Mammary epithelial cell (primary cell): ENCODE data around the gene CRAMP1.

Source experiments
- EZH2 ChIP-seq: IDR thresholded peaks from 2 replicates; pipeline ENCODE4 v1.6.1; 2012; ENCODE audit warnings: low read length, inconsistent platforms, borderline replicate concordance
- TF ChIP-seq, protein P1 (sequence below), 2 donors: IDR thresholded peaks in 1 of 2; conservative IDR thresholded peaks in 1 of 2; 2 replicates each; pipeline ENCODE4 v1.5.1; 2011 to 2012; ENCODE audit warnings: inconsistent platforms in 2 of 2, low read length in 2 of 2, mild to moderate bottlenecking in 2 of 2, control low read depth in 1 of 2, low read depth in 1 of 2; ENCODE audit not compliant: insufficient read depth in 1 of 2; ENCODE audit errors: extremely low read depth in 1 of 2

DNA sequence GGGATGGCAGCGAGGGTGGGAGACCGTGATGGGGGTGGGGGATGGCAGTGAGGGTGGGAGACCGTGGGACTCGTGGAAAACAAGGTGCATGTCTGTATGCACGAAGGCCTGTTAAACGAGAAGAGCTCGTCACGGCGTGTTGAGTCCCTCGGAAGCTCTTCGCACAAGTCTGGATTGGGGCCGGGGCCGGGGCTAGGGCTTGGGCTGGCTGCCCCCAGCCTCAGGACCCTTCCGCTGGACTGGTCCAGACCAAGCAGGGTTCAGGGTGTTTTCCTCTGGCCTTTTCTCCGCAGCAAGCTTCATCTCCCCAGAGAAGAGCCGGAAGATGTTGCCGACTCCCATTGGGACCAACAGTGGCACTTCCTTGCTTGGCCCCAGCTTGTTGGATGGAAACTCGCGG is 58.2 kb downstream of the CRAMP1 start:
- TF ChIP-seq, protein P1, sequence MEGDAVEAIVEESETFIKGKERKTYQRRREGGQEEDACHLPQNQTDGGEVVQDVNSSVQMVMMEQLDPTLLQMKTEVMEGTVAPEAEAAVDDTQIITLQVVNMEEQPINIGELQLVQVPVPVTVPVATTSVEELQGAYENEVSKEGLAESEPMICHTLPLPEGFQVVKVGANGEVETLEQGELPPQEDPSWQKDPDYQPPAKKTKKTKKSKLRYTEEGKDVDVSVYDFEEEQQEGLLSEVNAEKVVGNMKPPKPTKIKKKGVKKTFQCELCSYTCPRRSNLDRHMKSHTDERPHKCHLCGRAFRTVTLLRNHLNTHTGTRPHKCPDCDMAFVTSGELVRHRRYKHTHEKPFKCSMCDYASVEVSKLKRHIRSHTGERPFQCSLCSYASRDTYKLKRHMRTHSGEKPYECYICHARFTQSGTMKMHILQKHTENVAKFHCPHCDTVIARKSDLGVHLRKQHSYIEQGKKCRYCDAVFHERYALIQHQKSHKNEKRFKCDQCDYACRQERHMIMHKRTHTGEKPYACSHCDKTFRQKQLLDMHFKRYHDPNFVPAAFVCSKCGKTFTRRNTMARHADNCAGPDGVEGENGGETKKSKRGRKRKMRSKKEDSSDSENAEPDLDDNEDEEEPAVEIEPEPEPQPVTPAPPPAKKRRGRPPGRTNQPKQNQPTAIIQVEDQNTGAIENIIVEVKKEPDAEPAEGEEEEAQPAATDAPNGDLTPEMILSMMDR (conservative IDR thresholded peaks at IDR 0.05 in 1 of 2, IDR thresholded peaks at IDR 0.05 in 1 of 2; ENCODE audit: extremely low read depth in 1 of 2, insufficient read depth in 1 of 2, low read depth in 1 of 2, low read length in 2 of 2): no peak
- no peak for TF ChIP-seq EZH2
